Measurements from ENCODE around the gene EFCAB11.

Gene EFCAB11

GRCh38 chr14:89911010-89911919 is 43.3 kb downstream of the EFCAB11 start:
- no peak overlapping the region for H3K27ac ChIP-seq (ENCODE audit: low read depth, low read length, poor library complexity, severe bottlenecking)
- no peaks in the 10 kb centered on the region for H3K79me2 ChIP-seq (ENCODE audit: insufficient read depth, low read length)
- H3K9ac ChIP-seq (ENCODE audit: low read length), result no peak overlapping the region
- H3F3A ChIP-seq (ENCODE audit: insufficient read depth, low read length), result no peaks in the 10 kb centered on the region
- no peaks in the 10 kb centered on the region for H4K20me1 ChIP-seq (ENCODE audit: insufficient read depth, low read length)
- H3K4me1 ChIP-seq (ENCODE audit: insufficient read depth, low read length, severe bottlenecking), result no peaks in the 10 kb centered on the region
- no peaks in the 10 kb centered on the region for H3K9me2 ChIP-seq (ENCODE audit: low read depth, low read length)
- H2AFZ ChIP-seq (ENCODE audit: low read length), result no peak overlapping the region
- no peak for TF ChIP-seq EZH2 (IDR thresholded peaks at IDR 0.05; ENCODE audit: borderline replicate concordance, low read length)
- TF ChIP-seq, protein P1, sequence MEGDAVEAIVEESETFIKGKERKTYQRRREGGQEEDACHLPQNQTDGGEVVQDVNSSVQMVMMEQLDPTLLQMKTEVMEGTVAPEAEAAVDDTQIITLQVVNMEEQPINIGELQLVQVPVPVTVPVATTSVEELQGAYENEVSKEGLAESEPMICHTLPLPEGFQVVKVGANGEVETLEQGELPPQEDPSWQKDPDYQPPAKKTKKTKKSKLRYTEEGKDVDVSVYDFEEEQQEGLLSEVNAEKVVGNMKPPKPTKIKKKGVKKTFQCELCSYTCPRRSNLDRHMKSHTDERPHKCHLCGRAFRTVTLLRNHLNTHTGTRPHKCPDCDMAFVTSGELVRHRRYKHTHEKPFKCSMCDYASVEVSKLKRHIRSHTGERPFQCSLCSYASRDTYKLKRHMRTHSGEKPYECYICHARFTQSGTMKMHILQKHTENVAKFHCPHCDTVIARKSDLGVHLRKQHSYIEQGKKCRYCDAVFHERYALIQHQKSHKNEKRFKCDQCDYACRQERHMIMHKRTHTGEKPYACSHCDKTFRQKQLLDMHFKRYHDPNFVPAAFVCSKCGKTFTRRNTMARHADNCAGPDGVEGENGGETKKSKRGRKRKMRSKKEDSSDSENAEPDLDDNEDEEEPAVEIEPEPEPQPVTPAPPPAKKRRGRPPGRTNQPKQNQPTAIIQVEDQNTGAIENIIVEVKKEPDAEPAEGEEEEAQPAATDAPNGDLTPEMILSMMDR (IDR thresholded peaks at IDR 0.05; ENCODE audit: low read length), result no peak
- no peaks in the 10 kb centered on the region for H3K36me3 ChIP-seq (ENCODE audit: insufficient read depth, low read length)
- no peaks in the 10 kb centered on the region for H3K27me3 ChIP-seq (ENCODE audit: insufficient read depth, low read length)
- H3K4me2 ChIP-seq (ENCODE audit: low read length), result no peak overlapping the region
- no peak overlapping the region for H3K4me3 ChIP-seq (ENCODE audit: low read depth, low read length, poor library complexity, severe bottlenecking)
- no peaks in the 10 kb centered on the region for H3K9me3 ChIP-seq (ENCODE audit: low read length)

- H3K4me1 ChIP-seq (ENCODE audit: insufficient read depth, low read length, severe bottlenecking), result no peaks in the 10 kb centered on the region
- H3K4me3 ChIP-seq (ENCODE audit: low read depth, low read length, poor library complexity, severe bottlenecking), result no peak overlapping the region
- H3K9ac ChIP-seq (ENCODE audit: low read length), result no peak overlapping the region
- H3K9me3 ChIP-seq (ENCODE audit: low read length), result no peaks in the 10 kb centered on the region
- H3K27ac ChIP-seq (ENCODE audit: low read depth, low read length, poor library complexity, severe bottlenecking), result no peak overlapping the region
- H3K9me2 ChIP-seq (ENCODE audit: low read depth, low read length), result no peaks in the 10 kb centered on the region
- H3K4me2 ChIP-seq (ENCODE audit: low read length), result no peak overlapping the region
- no peak for TF ChIP-seq EZH2 (IDR thresholded peaks at IDR 0.05; ENCODE audit: borderline replicate concordance, low read length)
- TF ChIP-seq, protein P1 (IDR thresholded peaks at IDR 0.05; ENCODE audit: low read length), result no peak
- no peaks in the 10 kb centered on the region for H3F3A ChIP-seq (ENCODE audit: insufficient read depth, low read length)
- H3K27me3 ChIP-seq (ENCODE audit: insufficient read depth, low read length), result no peaks in the 10 kb centered on the region
- H2AFZ ChIP-seq (ENCODE audit: low read length), result no peak overlapping the region
- no peaks in the 10 kb centered on the region for H3K36me3 ChIP-seq (ENCODE audit: insufficient read depth, low read length)
- no peaks in the 10 kb centered on the region for H3K79me2 ChIP-seq (ENCODE audit: insufficient read depth, low read length)
- H4K20me1 ChIP-seq (ENCODE audit: insufficient read depth, low read length), result no peaks in the 10 kb centered on the region
Observed at GRCh38 chr14:89910691-89911009, 43.9 kb downstream of the EFCAB11 start.

DNA sequence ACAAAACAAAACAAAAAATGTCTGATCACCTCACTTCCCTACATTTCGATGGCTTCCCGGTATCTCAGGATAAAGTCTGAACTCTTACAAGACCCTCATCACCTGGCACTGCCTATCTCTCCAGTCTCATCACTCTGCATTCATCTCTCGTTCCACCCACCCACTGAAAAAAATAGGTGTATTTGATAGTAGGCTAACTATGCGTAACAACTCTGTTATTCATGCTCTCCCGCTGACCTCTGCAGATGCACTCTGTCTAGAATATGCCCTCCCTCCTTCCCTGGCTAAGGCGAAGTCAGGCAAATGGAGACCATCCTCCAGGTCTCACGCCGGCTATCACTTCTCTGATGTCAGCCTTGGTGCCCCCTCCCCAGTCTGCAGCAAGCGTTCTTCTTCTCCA is 44.9 kb downstream of the EFCAB11 start:
- Histone ChIP-seq H3K9ac (ENCODE audit: low read length) (no peak overlapping the region), H2AFZ (ENCODE audit: low read length) (no peak overlapping the region), H3K79me2 (ENCODE audit: insufficient read depth, low read length) (no peaks in the 10 kb centered on the region), H3F3A (ENCODE audit: insufficient read depth, low read length) (no peaks in the 10 kb centered on the region), H3K9me2 (ENCODE audit: low read depth, low read length) (no peaks in the 10 kb centered on the region), H3K4me2 (ENCODE audit: low read length) (no peak overlapping the region), H3K36me3 (ENCODE audit: insufficient read depth, low read length) (no peaks in the 10 kb centered on the region), H3K4me1 (ENCODE audit: insufficient read depth, low read length, severe bottlenecking) (no peaks in the 10 kb centered on the region), H3K9me3 (ENCODE audit: low read length) (no peaks in the 10 kb centered on the region), H3K4me3 (ENCODE audit: low read depth, low read length, poor library complexity, severe bottlenecking) (no peak overlapping the region), H3K27me3 (ENCODE audit: insufficient read depth, low read length) (no peaks in the 10 kb centered on the region), H4K20me1 (ENCODE audit: insufficient read depth, low read length) (no peaks in the 10 kb centered on the region), H3K27ac (ENCODE audit: low read depth, low read length, poor library complexity, severe bottlenecking) (no peak overlapping the region)
- TF ChIP-seq, protein P1 (IDR thresholded peaks at IDR 0.05; ENCODE audit: low read length), result no peak
- no peak for TF ChIP-seq EZH2 (IDR thresholded peaks at IDR 0.05; ENCODE audit: borderline replicate concordance, low read length)
